Measurements from ENCODE around the gene RASGRF2.

GRCh38 chr5:81244451-81244850, 284.3 kb downstream of the RASGRF2 start:
- TF ChIP-seq EP300 (conservative IDR thresholded peaks at IDR 0.05; ENCODE audit: poor library complexity, severe bottlenecking) (no peak), EZH2 (IDR thresholded peaks at IDR 0.05; ENCODE audit: borderline replicate concordance, insufficient read depth, low read length, poor library complexity, severe bottlenecking) (no peak), POLR2AphosphoS5 (IDR thresholded peaks at IDR 0.05) (no peak), MXI1 (conservative IDR thresholded peaks at IDR 0.05; ENCODE audit: poor library complexity, severe bottlenecking) (no peak), RAD21 (conservative IDR thresholded peaks at IDR 0.05) (no peak)
- TF ChIP-seq, protein P1, sequence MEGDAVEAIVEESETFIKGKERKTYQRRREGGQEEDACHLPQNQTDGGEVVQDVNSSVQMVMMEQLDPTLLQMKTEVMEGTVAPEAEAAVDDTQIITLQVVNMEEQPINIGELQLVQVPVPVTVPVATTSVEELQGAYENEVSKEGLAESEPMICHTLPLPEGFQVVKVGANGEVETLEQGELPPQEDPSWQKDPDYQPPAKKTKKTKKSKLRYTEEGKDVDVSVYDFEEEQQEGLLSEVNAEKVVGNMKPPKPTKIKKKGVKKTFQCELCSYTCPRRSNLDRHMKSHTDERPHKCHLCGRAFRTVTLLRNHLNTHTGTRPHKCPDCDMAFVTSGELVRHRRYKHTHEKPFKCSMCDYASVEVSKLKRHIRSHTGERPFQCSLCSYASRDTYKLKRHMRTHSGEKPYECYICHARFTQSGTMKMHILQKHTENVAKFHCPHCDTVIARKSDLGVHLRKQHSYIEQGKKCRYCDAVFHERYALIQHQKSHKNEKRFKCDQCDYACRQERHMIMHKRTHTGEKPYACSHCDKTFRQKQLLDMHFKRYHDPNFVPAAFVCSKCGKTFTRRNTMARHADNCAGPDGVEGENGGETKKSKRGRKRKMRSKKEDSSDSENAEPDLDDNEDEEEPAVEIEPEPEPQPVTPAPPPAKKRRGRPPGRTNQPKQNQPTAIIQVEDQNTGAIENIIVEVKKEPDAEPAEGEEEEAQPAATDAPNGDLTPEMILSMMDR (IDR thresholded peaks at IDR 0.05; ENCODE audit: poor library complexity, severe bottlenecking): no peak
- TF ChIP-seq, protein P2, sequence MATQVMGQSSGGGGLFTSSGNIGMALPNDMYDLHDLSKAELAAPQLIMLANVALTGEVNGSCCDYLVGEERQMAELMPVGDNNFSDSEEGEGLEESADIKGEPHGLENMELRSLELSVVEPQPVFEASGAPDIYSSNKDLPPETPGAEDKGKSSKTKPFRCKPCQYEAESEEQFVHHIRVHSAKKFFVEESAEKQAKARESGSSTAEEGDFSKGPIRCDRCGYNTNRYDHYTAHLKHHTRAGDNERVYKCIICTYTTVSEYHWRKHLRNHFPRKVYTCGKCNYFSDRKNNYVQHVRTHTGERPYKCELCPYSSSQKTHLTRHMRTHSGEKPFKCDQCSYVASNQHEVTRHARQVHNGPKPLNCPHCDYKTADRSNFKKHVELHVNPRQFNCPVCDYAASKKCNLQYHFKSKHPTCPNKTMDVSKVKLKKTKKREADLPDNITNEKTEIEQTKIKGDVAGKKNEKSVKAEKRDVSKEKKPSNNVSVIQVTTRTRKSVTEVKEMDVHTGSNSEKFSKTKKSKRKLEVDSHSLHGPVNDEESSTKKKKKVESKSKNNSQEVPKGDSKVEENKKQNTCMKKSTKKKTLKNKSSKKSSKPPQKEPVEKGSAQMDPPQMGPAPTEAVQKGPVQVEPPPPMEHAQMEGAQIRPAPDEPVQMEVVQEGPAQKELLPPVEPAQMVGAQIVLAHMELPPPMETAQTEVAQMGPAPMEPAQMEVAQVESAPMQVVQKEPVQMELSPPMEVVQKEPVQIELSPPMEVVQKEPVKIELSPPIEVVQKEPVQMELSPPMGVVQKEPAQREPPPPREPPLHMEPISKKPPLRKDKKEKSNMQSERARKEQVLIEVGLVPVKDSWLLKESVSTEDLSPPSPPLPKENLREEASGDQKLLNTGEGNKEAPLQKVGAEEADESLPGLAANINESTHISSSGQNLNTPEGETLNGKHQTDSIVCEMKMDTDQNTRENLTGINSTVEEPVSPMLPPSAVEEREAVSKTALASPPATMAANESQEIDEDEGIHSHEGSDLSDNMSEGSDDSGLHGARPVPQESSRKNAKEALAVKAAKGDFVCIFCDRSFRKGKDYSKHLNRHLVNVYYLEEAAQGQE (IDR thresholded peaks at IDR 0.05; ENCODE audit: borderline replicate concordance): no peak
